ENCODE results near the gene DENND1A. TPM values are rescaled to one million over a fixed set of nuclear protein-coding genes. Genes with fewer than 3 reads are reported as not detected.

DENND1A gene
- total and polyA plus RNA-seq, 4 donors, result 7.9 to 22.0 (median 13.9) TPM

- Histone ChIP-seq H3K4me3 (ENCODE audit: low read depth in 1 of 3, low read length in 3 of 3) (no peak overlapping the region), H3K9me3 (ENCODE audit: control insufficient read depth in 4 of 4, low read length in 3 of 4) (no peaks in the 10 kb centered on the region), H3K27me3 (ENCODE audit: control insufficient read depth in 4 of 4, insufficient read depth in 4 of 4, low read length in 3 of 4) (no peaks in the 10 kb centered on the region), H3K9ac (ENCODE audit: low read depth in 1 of 2, low read length in 2 of 2) (no peak overlapping the region), H3K27ac (ENCODE audit: low read depth in 1 of 2, low read length in 2 of 2) (no peak overlapping the region), H3K4me1 (ENCODE audit: control insufficient read depth in 4 of 4, insufficient read depth in 4 of 4, low read length in 3 of 4) (no peaks in the 10 kb centered on the region), H3K36me3 (ENCODE audit: control insufficient read depth in 4 of 4, insufficient read depth in 3 of 4, low read depth in 1 of 4, low read length in 3 of 4) (peaks cover 0 to 4% (median 1%) of the 10 kb centered on the region in 4 donors)
- TF ChIP-seq FOXA2 (IDR thresholded peaks at IDR 0.05) (no peak), HNF4A (conservative IDR thresholded peaks at IDR 0.05) (no peak), GABPA (IDR thresholded peaks at IDR 0.05 in 1 of 2, conservative IDR thresholded peaks at IDR 0.05 in 1 of 2) (no peak), JUND (IDR thresholded peaks at IDR 0.05) (no peak), YY1 (IDR thresholded peaks at IDR 0.05) (no peak), TAF1 (conservative IDR thresholded peaks at IDR 0.05) (no peak), RAD21 (IDR thresholded peaks at IDR 0.05) (no peak)
- TF ChIP-seq, protein P1, sequence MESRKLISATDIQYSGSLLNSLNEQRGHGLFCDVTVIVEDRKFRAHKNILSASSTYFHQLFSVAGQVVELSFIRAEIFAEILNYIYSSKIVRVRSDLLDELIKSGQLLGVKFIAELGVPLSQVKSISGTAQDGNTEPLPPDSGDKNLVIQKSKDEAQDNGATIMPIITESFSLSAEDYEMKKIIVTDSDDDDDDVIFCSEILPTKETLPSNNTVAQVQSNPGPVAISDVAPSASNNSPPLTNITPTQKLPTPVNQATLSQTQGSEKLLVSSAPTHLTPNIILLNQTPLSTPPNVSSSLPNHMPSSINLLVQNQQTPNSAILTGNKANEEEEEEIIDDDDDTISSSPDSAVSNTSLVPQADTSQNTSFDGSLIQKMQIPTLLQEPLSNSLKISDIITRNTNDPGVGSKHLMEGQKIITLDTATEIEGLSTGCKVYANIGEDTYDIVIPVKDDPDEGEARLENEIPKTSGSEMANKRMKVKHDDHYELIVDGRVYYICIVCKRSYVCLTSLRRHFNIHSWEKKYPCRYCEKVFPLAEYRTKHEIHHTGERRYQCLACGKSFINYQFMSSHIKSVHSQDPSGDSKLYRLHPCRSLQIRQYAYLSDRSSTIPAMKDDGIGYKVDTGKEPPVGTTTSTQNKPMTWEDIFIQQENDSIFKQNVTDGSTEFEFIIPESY (IDR thresholded peaks at IDR 0.05), result no peak
- TF ChIP-seq, protein P2, sequence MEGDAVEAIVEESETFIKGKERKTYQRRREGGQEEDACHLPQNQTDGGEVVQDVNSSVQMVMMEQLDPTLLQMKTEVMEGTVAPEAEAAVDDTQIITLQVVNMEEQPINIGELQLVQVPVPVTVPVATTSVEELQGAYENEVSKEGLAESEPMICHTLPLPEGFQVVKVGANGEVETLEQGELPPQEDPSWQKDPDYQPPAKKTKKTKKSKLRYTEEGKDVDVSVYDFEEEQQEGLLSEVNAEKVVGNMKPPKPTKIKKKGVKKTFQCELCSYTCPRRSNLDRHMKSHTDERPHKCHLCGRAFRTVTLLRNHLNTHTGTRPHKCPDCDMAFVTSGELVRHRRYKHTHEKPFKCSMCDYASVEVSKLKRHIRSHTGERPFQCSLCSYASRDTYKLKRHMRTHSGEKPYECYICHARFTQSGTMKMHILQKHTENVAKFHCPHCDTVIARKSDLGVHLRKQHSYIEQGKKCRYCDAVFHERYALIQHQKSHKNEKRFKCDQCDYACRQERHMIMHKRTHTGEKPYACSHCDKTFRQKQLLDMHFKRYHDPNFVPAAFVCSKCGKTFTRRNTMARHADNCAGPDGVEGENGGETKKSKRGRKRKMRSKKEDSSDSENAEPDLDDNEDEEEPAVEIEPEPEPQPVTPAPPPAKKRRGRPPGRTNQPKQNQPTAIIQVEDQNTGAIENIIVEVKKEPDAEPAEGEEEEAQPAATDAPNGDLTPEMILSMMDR (IDR thresholded peaks at IDR 0.05; ENCODE audit: low read depth, low read length, missing input control), result no peak
- TF ChIP-seq, protein P3, sequence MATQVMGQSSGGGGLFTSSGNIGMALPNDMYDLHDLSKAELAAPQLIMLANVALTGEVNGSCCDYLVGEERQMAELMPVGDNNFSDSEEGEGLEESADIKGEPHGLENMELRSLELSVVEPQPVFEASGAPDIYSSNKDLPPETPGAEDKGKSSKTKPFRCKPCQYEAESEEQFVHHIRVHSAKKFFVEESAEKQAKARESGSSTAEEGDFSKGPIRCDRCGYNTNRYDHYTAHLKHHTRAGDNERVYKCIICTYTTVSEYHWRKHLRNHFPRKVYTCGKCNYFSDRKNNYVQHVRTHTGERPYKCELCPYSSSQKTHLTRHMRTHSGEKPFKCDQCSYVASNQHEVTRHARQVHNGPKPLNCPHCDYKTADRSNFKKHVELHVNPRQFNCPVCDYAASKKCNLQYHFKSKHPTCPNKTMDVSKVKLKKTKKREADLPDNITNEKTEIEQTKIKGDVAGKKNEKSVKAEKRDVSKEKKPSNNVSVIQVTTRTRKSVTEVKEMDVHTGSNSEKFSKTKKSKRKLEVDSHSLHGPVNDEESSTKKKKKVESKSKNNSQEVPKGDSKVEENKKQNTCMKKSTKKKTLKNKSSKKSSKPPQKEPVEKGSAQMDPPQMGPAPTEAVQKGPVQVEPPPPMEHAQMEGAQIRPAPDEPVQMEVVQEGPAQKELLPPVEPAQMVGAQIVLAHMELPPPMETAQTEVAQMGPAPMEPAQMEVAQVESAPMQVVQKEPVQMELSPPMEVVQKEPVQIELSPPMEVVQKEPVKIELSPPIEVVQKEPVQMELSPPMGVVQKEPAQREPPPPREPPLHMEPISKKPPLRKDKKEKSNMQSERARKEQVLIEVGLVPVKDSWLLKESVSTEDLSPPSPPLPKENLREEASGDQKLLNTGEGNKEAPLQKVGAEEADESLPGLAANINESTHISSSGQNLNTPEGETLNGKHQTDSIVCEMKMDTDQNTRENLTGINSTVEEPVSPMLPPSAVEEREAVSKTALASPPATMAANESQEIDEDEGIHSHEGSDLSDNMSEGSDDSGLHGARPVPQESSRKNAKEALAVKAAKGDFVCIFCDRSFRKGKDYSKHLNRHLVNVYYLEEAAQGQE (IDR thresholded peaks at IDR 0.05), result no peak
- DNase-seq (ENCODE audit: low spot score), result no peak
- WGBS, result 98% methylated on average over 7 of the region's 7 CpGs
Observed at GRCh38 chr9:123657099-123657498, 272.8 kb downstream of the DENND1A start.

- TF ChIP-seq JUND (IDR thresholded peaks at IDR 0.05) (no peak), GABPA (IDR thresholded peaks at IDR 0.05 in 1 of 2, conservative IDR thresholded peaks at IDR 0.05 in 1 of 2) (no peak), HNF4A (conservative IDR thresholded peaks at IDR 0.05) (no peak)
- TF ChIP-seq, protein P3 (IDR thresholded peaks at IDR 0.05), result no peak
- TF ChIP-seq, protein P1 (IDR thresholded peaks at IDR 0.05), result no peak
- Histone ChIP-seq H3K27ac (ENCODE audit: low read depth in 1 of 2, low read length in 2 of 2) (no peak overlapping the region), H3K4me1 (ENCODE audit: control insufficient read depth in 4 of 4, insufficient read depth in 4 of 4, low read length in 3 of 4) (no peaks in the 10 kb centered on the region), H3K36me3 (ENCODE audit: control insufficient read depth in 4 of 4, insufficient read depth in 3 of 4, low read depth in 1 of 4, low read length in 3 of 4) (no peaks in the 10 kb centered on the region), H3K9me3 (ENCODE audit: control insufficient read depth in 4 of 4, low read length in 3 of 4) (no peaks in the 10 kb centered on the region), H3K9ac (ENCODE audit: low read depth in 1 of 2, low read length in 2 of 2) (no peak overlapping the region), H3K4me3 (ENCODE audit: low read depth in 1 of 3, low read length in 3 of 3) (no peak overlapping the region), H3K27me3 (ENCODE audit: control insufficient read depth in 4 of 4, insufficient read depth in 4 of 4, low read length in 3 of 4) (no peaks in the 10 kb centered on the region)
- no peak for DNase-seq (ENCODE audit: low spot score)
- WGBS, result 96% methylated on average over 1 of the region's 1 CpG
Observed at GRCh38 chr9:123656565-123656964, 273.4 kb downstream of the DENND1A start.
